ENCODE measurements around the gene DPYSL4.

- TF ChIP-seq, protein P1, sequence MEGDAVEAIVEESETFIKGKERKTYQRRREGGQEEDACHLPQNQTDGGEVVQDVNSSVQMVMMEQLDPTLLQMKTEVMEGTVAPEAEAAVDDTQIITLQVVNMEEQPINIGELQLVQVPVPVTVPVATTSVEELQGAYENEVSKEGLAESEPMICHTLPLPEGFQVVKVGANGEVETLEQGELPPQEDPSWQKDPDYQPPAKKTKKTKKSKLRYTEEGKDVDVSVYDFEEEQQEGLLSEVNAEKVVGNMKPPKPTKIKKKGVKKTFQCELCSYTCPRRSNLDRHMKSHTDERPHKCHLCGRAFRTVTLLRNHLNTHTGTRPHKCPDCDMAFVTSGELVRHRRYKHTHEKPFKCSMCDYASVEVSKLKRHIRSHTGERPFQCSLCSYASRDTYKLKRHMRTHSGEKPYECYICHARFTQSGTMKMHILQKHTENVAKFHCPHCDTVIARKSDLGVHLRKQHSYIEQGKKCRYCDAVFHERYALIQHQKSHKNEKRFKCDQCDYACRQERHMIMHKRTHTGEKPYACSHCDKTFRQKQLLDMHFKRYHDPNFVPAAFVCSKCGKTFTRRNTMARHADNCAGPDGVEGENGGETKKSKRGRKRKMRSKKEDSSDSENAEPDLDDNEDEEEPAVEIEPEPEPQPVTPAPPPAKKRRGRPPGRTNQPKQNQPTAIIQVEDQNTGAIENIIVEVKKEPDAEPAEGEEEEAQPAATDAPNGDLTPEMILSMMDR (IDR thresholded peaks at IDR 0.05), result no peak
- TF ChIP-seq, protein P2, sequence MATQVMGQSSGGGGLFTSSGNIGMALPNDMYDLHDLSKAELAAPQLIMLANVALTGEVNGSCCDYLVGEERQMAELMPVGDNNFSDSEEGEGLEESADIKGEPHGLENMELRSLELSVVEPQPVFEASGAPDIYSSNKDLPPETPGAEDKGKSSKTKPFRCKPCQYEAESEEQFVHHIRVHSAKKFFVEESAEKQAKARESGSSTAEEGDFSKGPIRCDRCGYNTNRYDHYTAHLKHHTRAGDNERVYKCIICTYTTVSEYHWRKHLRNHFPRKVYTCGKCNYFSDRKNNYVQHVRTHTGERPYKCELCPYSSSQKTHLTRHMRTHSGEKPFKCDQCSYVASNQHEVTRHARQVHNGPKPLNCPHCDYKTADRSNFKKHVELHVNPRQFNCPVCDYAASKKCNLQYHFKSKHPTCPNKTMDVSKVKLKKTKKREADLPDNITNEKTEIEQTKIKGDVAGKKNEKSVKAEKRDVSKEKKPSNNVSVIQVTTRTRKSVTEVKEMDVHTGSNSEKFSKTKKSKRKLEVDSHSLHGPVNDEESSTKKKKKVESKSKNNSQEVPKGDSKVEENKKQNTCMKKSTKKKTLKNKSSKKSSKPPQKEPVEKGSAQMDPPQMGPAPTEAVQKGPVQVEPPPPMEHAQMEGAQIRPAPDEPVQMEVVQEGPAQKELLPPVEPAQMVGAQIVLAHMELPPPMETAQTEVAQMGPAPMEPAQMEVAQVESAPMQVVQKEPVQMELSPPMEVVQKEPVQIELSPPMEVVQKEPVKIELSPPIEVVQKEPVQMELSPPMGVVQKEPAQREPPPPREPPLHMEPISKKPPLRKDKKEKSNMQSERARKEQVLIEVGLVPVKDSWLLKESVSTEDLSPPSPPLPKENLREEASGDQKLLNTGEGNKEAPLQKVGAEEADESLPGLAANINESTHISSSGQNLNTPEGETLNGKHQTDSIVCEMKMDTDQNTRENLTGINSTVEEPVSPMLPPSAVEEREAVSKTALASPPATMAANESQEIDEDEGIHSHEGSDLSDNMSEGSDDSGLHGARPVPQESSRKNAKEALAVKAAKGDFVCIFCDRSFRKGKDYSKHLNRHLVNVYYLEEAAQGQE (IDR thresholded peaks at IDR 0.05; ENCODE audit: insufficient read depth in 1 of 2, low read depth in 2 of 2, low read length in 1 of 2), result no peak
- TF ChIP-seq POLR2AphosphoS5 (IDR thresholded peaks at IDR 0.05; ENCODE audit: low read depth, low read length), result no peak
These were observed 7.0 kb upstream of the DPYSL4 start for GRCh38 chr10:132179551-132180392.

Data from Panc1 (cell line).